H1 (cell line): Measurements from ENCODE around the gene SLAMF1. TPM values are rescaled to one million over a fixed set of nuclear protein-coding genes. Genes with fewer than 3 reads are reported as not detected.

Source experiments
- CTCF ChIA-PET: fragments of 300-600 bp; sonication (Branson Sonifier 250); formaldehyde crosslinking; loops from one replicate; lab custom pipeline; 2021; ENCODE audit not compliant: partially characterized antibody; lab: Charles Lee
- POLR2A ChIA-PET: fragments of 300-600 bp; sonication (Branson Sonifier 250); formaldehyde crosslinking; loops from one replicate; lab custom pipeline; 2021; ENCODE audit warnings: inconsistent platforms; ENCODE audit not compliant: partially characterized antibody; lab: Charles Lee
- DNase-seq, 2 experiments: peaks; one replicate each; pipeline versions ENCODE4 v3.0.0 to v3.0.0-alpha.2; 2010 to 2022; ENCODE audit warnings: low spot score in 2 of 2, low read depth in 1 of 2, mixed read lengths in 1 of 2
- FAIRE-seq: peaks from 2 replicates; lab custom pipeline; 2011; peaks lifted over from hg19 to GRCh38; lab: Jason Lieb, UNC
- H2AFZ ChIP-seq: 2 replicates; pipeline ENCODE4 v1.8.1; 2012; ENCODE audit warnings: low read length, inconsistent platforms
- H2AK5ac ChIP-seq: 2 replicates; pipeline ENCODE4 v1.6.1; 2013; ENCODE audit warnings: low read depth, low read length
- H2BK120ac ChIP-seq: replicated peaks from 2 replicates; pipeline ENCODE3; 2013; ENCODE audit warnings: low read depth, low read length, inconsistent platforms
- H2BK12ac ChIP-seq: 2 replicates; pipeline ENCODE4 v1.6.1; 2013; ENCODE audit warnings: low read depth, low read length
- H2BK15ac ChIP-seq: 2 replicates; pipeline ENCODE4 v1.6.1; 2013; ENCODE audit warnings: low read length
- H2BK20ac ChIP-seq: 2 replicates; pipeline ENCODE4 v1.6.1; 2013; ENCODE audit warnings: low read length
- H2BK5ac ChIP-seq: 2 replicates; pipeline ENCODE4 v1.6.1; 2013; ENCODE audit warnings: low read depth, low read length
- H3K14ac ChIP-seq: 2 replicates; pipeline ENCODE4 v1.6.1; 2013; ENCODE audit warnings: inconsistent platforms; ENCODE audit not compliant: insufficient read length
- H3K18ac ChIP-seq: 2 replicates; pipeline ENCODE4 v1.6.1; 2013; ENCODE audit warnings: low read length; ENCODE audit errors: extremely low read depth
- H3K23ac ChIP-seq: 2 replicates; pipeline ENCODE4 v1.6.1; 2013; ENCODE audit warnings: inconsistent platforms; ENCODE audit not compliant: insufficient read length
- H3K23me2 ChIP-seq: 2 replicates; pipeline ENCODE4 v1.6.1; 2013; ENCODE audit warnings: low read depth, low read length
- H3K27ac ChIP-seq: 2 replicates; pipeline ENCODE4 v1.6.1; 2011; ENCODE audit warnings: low read depth, low read length, inconsistent platforms
- H3K27me3 ChIP-seq, 4 experiments: replicated peaks in 1 of 4; 1 replicate in 1 of 4; 2 replicates in 3 of 4; pipeline versions ENCODE4 v1.6.1 to v1.8.1; 2011 to 2013; ENCODE audit warnings: low read length in 3 of 4, mild to moderate bottlenecking in 3 of 4, inconsistent platforms in 2 of 4, mixed read lengths in 2 of 4, moderate library complexity in 1 of 4; ENCODE audit not compliant: control insufficient read depth in 3 of 4, insufficient read depth in 3 of 4; ENCODE audit errors: extremely low read depth in 1 of 4
- H3K36me3 ChIP-seq, 4 experiments: 2 replicates each; pipeline versions ENCODE4 v1.6.1 to v1.8.1; 2011 to 2013; ENCODE audit warnings: mild to moderate bottlenecking in 4 of 4, low read length in 3 of 4, moderate library complexity in 2 of 4, control low read depth in 1 of 4, inconsistent platforms in 1 of 4; ENCODE audit not compliant: insufficient read depth in 4 of 4, control insufficient read depth in 2 of 4
- H3K4ac ChIP-seq: replicated peaks from 2 replicates; pipeline ENCODE3; 2013; ENCODE audit warnings: low read length, low read depth, mixed read lengths, inconsistent platforms; ENCODE audit not compliant: insufficient read length
- H3K4me1 ChIP-seq, 4 experiments: replicated peaks in 1 of 4; 1 replicate in 1 of 4; 2 replicates in 3 of 4; pipeline versions ENCODE4 v1.6.1 to v1.8.1; 2011 to 2013; ENCODE audit warnings: low read length in 3 of 4, inconsistent platforms in 2 of 4, mixed read lengths in 1 of 4; ENCODE audit not compliant: insufficient read depth in 4 of 4, control insufficient read depth in 3 of 4
- H3K4me2 ChIP-seq, 2 experiments: 2 replicates each; pipeline versions ENCODE4 v1.6.1 to v1.8.1; 2011 to 2013; ENCODE audit warnings: low read depth in 2 of 2, low read length in 2 of 2, control low read depth in 1 of 2, inconsistent platforms in 1 of 2, mild to moderate bottlenecking in 1 of 2; ENCODE audit not compliant: insufficient read depth in 1 of 2
- H3K4me3 ChIP-seq, 4 experiments: fragments of 200-600, 300-600 bp in 1 of 4; sonication (generic), shearing (Covaris generic), sonication (Bioruptor Twin) in 1 of 4; 2 replicates each; pipeline versions ENCODE4 v1.5.1 to v1.8.1; 2011 to 2016; ENCODE audit warnings: low read length in 4 of 4, low read depth in 3 of 4, control low read depth in 2 of 4, inconsistent platforms in 2 of 4, mild to moderate bottlenecking in 2 of 4, mixed read lengths in 1 of 4, moderate library complexity in 1 of 4; ENCODE audit not compliant: insufficient read depth in 2 of 4; ENCODE audit errors: extremely low read depth in 1 of 4
- H3K56ac ChIP-seq: replicated peaks from 2 replicates; pipeline ENCODE3; 2013; ENCODE audit warnings: low read depth, mild to moderate bottlenecking, mixed read lengths, low read length, inconsistent platforms; ENCODE audit not compliant: insufficient read length
- H3K79me1 ChIP-seq: 2 replicates; pipeline ENCODE4 v1.6.1; 2013; ENCODE audit warnings: low read depth, low read length, control low read depth
- H3K79me2 ChIP-seq, 2 experiments: 2 replicates each; pipeline versions ENCODE4 v1.6.1 to v1.8.1; 2012 to 2013; ENCODE audit warnings: low read length in 2 of 2, mild to moderate bottlenecking in 2 of 2, inconsistent platforms in 1 of 2; ENCODE audit not compliant: insufficient read depth in 2 of 2, control insufficient read depth in 1 of 2
- H3K9ac ChIP-seq, 4 experiments: replicated peaks in 1 of 4; 1 replicate in 1 of 4; 2 replicates in 3 of 4; pipeline versions ENCODE4 v1.6.1 to v1.8.1; 2011 to 2013; ENCODE audit warnings: low read depth in 3 of 4, low read length in 3 of 4, control low read depth in 2 of 4, mild to moderate bottlenecking in 2 of 4, moderate library complexity in 2 of 4, inconsistent platforms in 1 of 4; ENCODE audit errors: extremely low read depth in 1 of 4
- H3K9me3 ChIP-seq, 2 experiments: 2 replicates each; pipeline versions ENCODE4 v1.6.1 to v1.8.1; 2012 to 2013; ENCODE audit warnings: mild to moderate bottlenecking in 2 of 2, moderate library complexity in 2 of 2, control low read depth in 1 of 2, inconsistent platforms in 1 of 2, low read depth in 1 of 2, low read length in 1 of 2, mixed read lengths in 1 of 2; ENCODE audit not compliant: insufficient read depth in 2 of 2
- H4K20me1 ChIP-seq, 2 experiments: replicated peaks in 1 of 2; 2 replicates each; pipeline versions ENCODE3 to v1.8.1; 2011 to 2013; ENCODE audit warnings: inconsistent platforms in 2 of 2, low read length in 2 of 2, mild to moderate bottlenecking in 1 of 2; ENCODE audit not compliant: insufficient read depth in 2 of 2, control insufficient read depth in 1 of 2
- H4K5ac ChIP-seq: 2 replicates; pipeline ENCODE4 v1.6.1; 2013; ENCODE audit warnings: low read length, low read depth, mixed read lengths, inconsistent platforms; ENCODE audit not compliant: insufficient read length
- H4K8ac ChIP-seq: 2 replicates; pipeline ENCODE4 v1.8.0; 2013; ENCODE audit warnings: mild to moderate bottlenecking, moderate library complexity, low read length, inconsistent platforms; ENCODE audit not compliant: insufficient read depth; ENCODE audit errors: extremely low read depth
- H4K91ac ChIP-seq: replicated peaks from 2 replicates; pipeline ENCODE3; 2013; ENCODE audit warnings: low read length, mixed read lengths, inconsistent platforms; ENCODE audit not compliant: insufficient read length
- BCL11A ChIP-seq, 2 experiments: IDR thresholded peaks; one replicate each; pipeline ENCODE4 v1.6.1; 2011; ENCODE audit warnings: low read depth in 2 of 2, low read length in 2 of 2, mild to moderate bottlenecking in 2 of 2
- CBX5 ChIP-seq: fragments of 300-800, 300-1000 bp; sonication (generic); IDR thresholded peaks from 2 replicates; pipeline ENCODE4 v1.7.1; 2016; ENCODE audit warnings: antibody characterized with exemption, low read length, low read depth
- CBX8 ChIP-seq: fragments of 300-800, 300-1000 bp; sonication (generic); IDR thresholded peaks from 2 replicates; pipeline ENCODE4 v1.7.1; 2016; ENCODE audit warnings: low read depth, low read length, borderline replicate concordance
- CHD1 ChIP-seq: IDR thresholded peaks from 2 replicates; pipeline ENCODE4 v1.6.1; 2012; ENCODE audit warnings: low read depth, low read length, improper control_type of control experiment
- CHD2 ChIP-seq: IDR thresholded peaks from 2 replicates; pipeline ENCODE4 v1.6.1; 2012; ENCODE audit warnings: low read length, improper control_type of control experiment
- CTBP2 ChIP-seq: IDR thresholded peaks from 2 replicates; pipeline ENCODE4 v1.7.0; 2011; ENCODE audit warnings: borderline replicate concordance, mild to moderate bottlenecking, moderate library complexity, mixed read lengths, low read length; ENCODE audit not compliant: insufficient read depth, insufficient read length
- HDAC6 ChIP-seq: IDR thresholded peaks from one replicate; pipeline ENCODE4 v1.7.1; 2012; ENCODE audit warnings: low read depth, mild to moderate bottlenecking, inconsistent platforms, low read length, moderate library complexity
- JUND ChIP-seq: IDR thresholded peaks from 2 replicates; pipeline ENCODE4 v1.6.1; 2011; ENCODE audit warnings: mild to moderate bottlenecking, improper control_type of control experiment, low read length
- KDM4A ChIP-seq: IDR thresholded peaks from one replicate; pipeline ENCODE4 v1.7.1; 2012; ENCODE audit warnings: low read depth, mild to moderate bottlenecking, moderate library complexity, low read length, inconsistent platforms; ENCODE audit not compliant: severe bottlenecking
- NRF1 ChIP-seq: IDR thresholded peaks from 2 replicates; pipeline ENCODE4 v1.6.1; 2011; ENCODE audit warnings: mild to moderate bottlenecking, low read depth, low read length, improper control_type of control experiment
- PHF8 ChIP-seq: fragments of 200-600 bp; sonication (generic); conservative IDR thresholded peaks from 2 replicates; pipeline ENCODE4 v1.7.1; 2012; ENCODE audit warnings: low read depth, mild to moderate bottlenecking, inconsistent platforms, low read length, moderate library complexity
- RBBP5 ChIP-seq: IDR thresholded peaks from 2 replicates; pipeline ENCODE4 v1.7.1; 2012; ENCODE audit warnings: low read depth, mild to moderate bottlenecking, inconsistent platforms, low read length, moderate library complexity, borderline replicate concordance
- RXRA ChIP-seq: IDR thresholded peaks from 2 replicates; pipeline ENCODE4 v1.6.1; 2011; ENCODE audit warnings: low read depth, mild to moderate bottlenecking, low read length, moderate library complexity; ENCODE audit not compliant: insufficient read depth
- WGBS, 2 experiments: shearing (Covaris generic) in 1 of 2; methylation state at CpG; one replicate each; pipeline versions ENCODE4 v1.1.6 to v1.1.7; 2013 to 2015; ENCODE audit warnings: low lambda C conversion rate in 2 of 2, mixed read lengths in 2 of 2, inconsistent platforms in 1 of 2, low coverage in 1 of 2, missing lambda C conversion rate in 1 of 2; ENCODE audit not compliant: insufficient replicate concordance in 2 of 2, insufficient coverage in 1 of 2, insufficient read length in 1 of 2; ENCODE audit errors: extremely low coverage in 1 of 2, missing lambda C conversion rate in 1 of 2; 5-methylcytosine and 5-hydroxymethylcytosine counted together
- polyA plus RNA-seq, 7 experiments: library from polyadenylated mRNA; depleted of rRNA in 3 of 7; stranded (reverse) in 5 of 7; unstranded in 2 of 7; fragments of >200 nt in 5 of 7; fragments of 200-250 nt in 2 of 7; gene quantifications; 1 replicate in 5 of 7; 2 replicates in 1 of 7; 4 replicates in 1 of 7; pipeline versions ENCODE4 v1.2.1 to v1.2.3, GENCODE V29; 2011 to 2013; ENCODE audit warnings: missing spikeins in 2 of 7, mixed read lengths in 2 of 7
- total RNA-seq: library from RNA; stranded (reverse); fragmentation: NEBNext Ultra II Directional; extraction: Animal tissue kit (Norgen Biotek cat#: 25700); gene quantifications from 2 replicates; pipeline ENCODE4 v1.2.1, GENCODE V29; 2021

The SLAMF1 gene
- total and polyA plus RNA-seq, 2 of the 8 experiments (the other 6 are each of a cell fraction or from before 2014, with no cell fraction given), result not detected

- H3K23ac ChIP-seq, result no peak overlapping the region
- H3K9ac ChIP-seq, result no peak overlapping the region
- no peak overlapping the region for H3K14ac ChIP-seq
- H3K4me3 ChIP-seq, result no peak overlapping the region
- H4K5ac ChIP-seq, result no peak overlapping the region
- H3K18ac ChIP-seq, result no peak overlapping the region
- H3K27me3 ChIP-seq, result no peaks in the 10 kb centered on the region
- H2AK5ac ChIP-seq, result no peak overlapping the region
- no peak overlapping the region for H3K4ac ChIP-seq
- H2BK20ac ChIP-seq, result no peak overlapping the region
- no peak overlapping the region for H3K4me2 ChIP-seq
- DNase-seq (no peak), FAIRE-seq (no peak)
- no peak overlapping the region for H2AFZ ChIP-seq
- H2BK120ac ChIP-seq, result no peak overlapping the region
- peaks cover 14 to 27% (median 18%) of the 10 kb centered on the region in 4 experiments for H3K4me1 ChIP-seq
- H3K23me2 ChIP-seq, result no peaks in the 10 kb centered on the region; the same call in 1 of the 2 replicates
- 77% methylated on average over 13 of the region's 13 CpGs; no CpG with 5 or more reads in 1 of the 2 experiments for WGBS, 2 experiments
- H3K36me3 ChIP-seq, result no peaks in the 10 kb centered on the region
- no peak overlapping the region for H4K91ac ChIP-seq
- H3K9me3 ChIP-seq, result no peaks in the 10 kb centered on the region
- no peak overlapping the region for H2BK12ac ChIP-seq
- no peak overlapping the region for H3K56ac ChIP-seq
- no peaks in the 10 kb centered on the region for H3K79me2 ChIP-seq
- CTCF ChIA-PET, result interaction anchor here (0.6 to 7.7 kb wide), 4 partner anchors 49 to 276 kb away, joined by 3 to 77 read pairs (median 30); partner anchors contain the start of gene ITLN2
- no peak overlapping the region for H3K27ac ChIP-seq
- H4K20me1 ChIP-seq, result no peaks in the 10 kb centered on the region
- no peak overlapping the region for H4K8ac ChIP-seq
- no peak overlapping the region for H2BK5ac ChIP-seq
- POLR2A ChIA-PET, result no interaction called here
- H3K79me1 ChIP-seq, result no peaks in the 10 kb centered on the region
- H2BK15ac ChIP-seq, result no peak overlapping the region
- no peak for TF ChIP-seq NRF1
- TF ChIP-seq BCL11A (IDR thresholded peaks at IDR 0.05; ENCODE audit: low read depth in 2 of 2, low read length in 2 of 2), result no peak
- no peak for TF ChIP-seq RXRA
- no peak for TF ChIP-seq PHF8
- TF ChIP-seq HDAC6, result no peak
- no peak for TF ChIP-seq KDM4A
- no peak for TF ChIP-seq CHD1
- no peak for TF ChIP-seq CBX5
- TF ChIP-seq JUND, result no peak
- TF ChIP-seq CHD2, result no peak
- no peak for TF ChIP-seq RBBP5
- no peak for TF ChIP-seq CBX8
- no peak for TF ChIP-seq CTBP2
Measured at GRCh38 chr1:160676869-160677597, 30.2 kb upstream of the SLAMF1 start.
